CD4-positive, alpha-beta T cell (primary cell): ENCODE measurements around the gene CIRBP. TPM values are rescaled to one million over a fixed set of nuclear protein-coding genes. Genes with fewer than 3 reads are reported as not detected.

Experiments
- ATAC-seq: fragments of 200-7000 bp; cut with Tn5 transposase; one replicate; pipeline ENCODE4 v1.10.0; 2022; ENCODE audit warnings: mild to moderate bottlenecking; ENCODE audit not compliant: poor library complexity
- CTCF ChIA-PET: fragments of 350-600 bp; sonication (Branson Sonifier 250); formaldehyde crosslinking; loops from one replicate; lab custom pipeline; 2021; ENCODE audit warnings: antibody characterized with exemption, inconsistent platforms; lab: Charles Lee
- POLR2A ChIA-PET: fragments of 350-600 bp; sonication (Branson Sonifier 250); formaldehyde crosslinking; loops from one replicate; lab custom pipeline; 2021; ENCODE audit warnings: antibody characterized with exemption, inconsistent platforms; lab: Charles Lee
- DNase-seq, 14 experiments: peaks; one replicate each; pipeline ENCODE4 v3.0.0-alpha.2; 2013 to 2020; ENCODE audit warnings: mixed read lengths in 2 of 14
- H3K27ac ChIP-seq, 2 donors: one replicate each; pipeline versions ENCODE4 v1.5.1 to v1.7.0; 2013; ENCODE audit warnings: low read length in 2 of 2, low read depth in 1 of 2, mild to moderate bottlenecking in 1 of 2
- H3K27me3 ChIP-seq, 2 experiments: 1 replicate in 1 of 2; 2 replicates in 1 of 2; pipeline versions ENCODE4 v1.6.1 to v1.7.0; 2013; ENCODE audit warnings: low read length in 2 of 2, control low read depth in 1 of 2, mild to moderate bottlenecking in 1 of 2, moderate library complexity in 1 of 2; ENCODE audit not compliant: insufficient read depth in 2 of 2, control insufficient read depth in 1 of 2
- H3K36me3 ChIP-seq: one replicate; pipeline ENCODE4 v1.6.1; 2013; ENCODE audit warnings: low read length, control low read depth; ENCODE audit not compliant: insufficient read depth
- H3K4me1 ChIP-seq: one replicate; pipeline ENCODE4 v1.6.1; 2013; ENCODE audit warnings: low read length, control low read depth; ENCODE audit not compliant: insufficient read depth
- H3K4me3 ChIP-seq: one replicate; pipeline ENCODE4 v1.5.1; 2013; ENCODE audit warnings: mild to moderate bottlenecking, low read length, moderate library complexity
- H3K9me3 ChIP-seq, 2 experiments: 1 replicate in 1 of 2; 2 replicates in 1 of 2; pipeline versions ENCODE4 v1.6.1 to v1.7.0; 2013; ENCODE audit warnings: low read length in 2 of 2, mild to moderate bottlenecking in 2 of 2, control low read depth in 1 of 2, moderate library complexity in 1 of 2; ENCODE audit not compliant: control insufficient read depth in 1 of 2, insufficient read depth in 1 of 2
- H3K27ac Mint-ChIP-seq: one replicate; pipeline ENCODE4 v1.8.0; 2020; ENCODE audit warnings: mixed read lengths
- H3K27me3 Mint-ChIP-seq: one replicate; pipeline ENCODE4 v1.8.0; 2021; ENCODE audit warnings: mixed read lengths
- H3K36me3 Mint-ChIP-seq: one replicate; pipeline ENCODE4 v1.8.0; 2021; ENCODE audit warnings: low read depth, mixed read lengths
- H3K4me1 Mint-ChIP-seq: one replicate; pipeline ENCODE4 v1.8.0; 2021; ENCODE audit warnings: low read depth, mixed read lengths
- H3K4me3 Mint-ChIP-seq: one replicate; pipeline ENCODE4 v1.8.0; 2020; ENCODE audit warnings: mild to moderate bottlenecking, mixed read lengths
- H3K9me3 Mint-ChIP-seq: one replicate; pipeline ENCODE4 v1.8.0; 2020; ENCODE audit warnings: mixed read lengths
- intact Hi-C, 2 experiments: fragments of 100-400 bp; cut with DNase I in 1 of 2; cut with micrococcal nuclease in 1 of 2; formaldehyde crosslinking; loops; one replicate each; pipeline versions ENCODE4 v1.15.1 to v1.9.0; 2023 to 2025; cut with DNase I, micrococcal nuclease
- total RNA-seq, 174 experiments: library from RNA in 2 of 174; stranded (reverse) in 2 of 174; gene quantifications; one replicate each; pipeline ENCODE4 v1.2.3 and lab custom pipeline; 2021 to 2026
- TF ChIP-seq, protein P1 (sequence below): fragments of 200-600 bp; IDR thresholded peaks from one replicate; pipeline ENCODE4 v1.8.0; 2022; ENCODE audit warnings: antibody characterized with exemption, mild to moderate bottlenecking

The CIRBP gene
- total RNA-seq, 2 experiments from 2014 or later = 614 to 628 TPM

DNA sequence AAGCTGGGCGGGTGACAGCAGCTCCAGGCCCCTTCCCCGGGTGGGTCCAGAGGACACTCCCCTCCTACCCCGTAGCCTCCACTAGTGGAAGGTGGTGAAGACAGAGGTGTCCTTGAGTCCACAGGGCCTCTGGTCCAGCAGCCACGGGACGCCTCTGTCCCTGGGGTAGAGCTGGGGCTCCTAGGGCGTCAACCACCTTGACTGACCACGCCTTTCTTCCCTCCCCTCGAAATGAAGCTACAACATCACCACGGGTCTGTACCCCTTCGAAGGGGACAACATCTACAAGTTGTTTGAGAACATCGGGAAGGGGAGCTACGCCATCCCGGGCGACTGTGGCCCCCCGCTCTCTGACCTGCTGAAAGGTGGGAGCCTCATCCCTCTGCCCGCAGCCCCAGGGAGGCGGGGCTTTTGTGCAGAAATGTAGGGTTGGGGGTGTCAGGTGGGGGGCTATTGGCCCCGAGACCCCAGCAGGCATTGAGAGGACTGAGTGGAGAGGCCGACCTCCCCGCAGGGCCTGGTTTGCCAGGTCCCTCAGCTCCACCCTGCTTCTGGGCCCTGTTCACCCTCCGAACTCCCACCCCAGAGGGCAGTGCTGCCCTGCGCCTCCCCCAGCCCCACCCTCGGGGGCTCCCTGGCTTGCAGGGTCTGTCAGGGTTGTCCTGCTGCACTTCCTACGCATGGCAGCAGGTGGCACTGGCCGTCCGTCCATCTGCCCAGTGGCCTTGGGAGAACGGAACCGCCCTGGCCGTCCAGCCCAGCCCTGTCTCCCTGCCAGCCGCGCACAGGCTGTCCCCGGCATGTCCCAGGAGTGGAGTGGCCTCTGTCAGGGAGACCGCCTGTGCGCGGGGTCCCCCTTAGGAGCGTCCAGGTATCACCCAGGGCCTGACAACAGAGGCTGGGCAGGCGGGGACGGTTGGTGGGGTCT, 47.9 kb upstream of the CIRBP start:
- intact Hi-C loops = no loop called here
- TF ChIP-seq, protein P1, sequence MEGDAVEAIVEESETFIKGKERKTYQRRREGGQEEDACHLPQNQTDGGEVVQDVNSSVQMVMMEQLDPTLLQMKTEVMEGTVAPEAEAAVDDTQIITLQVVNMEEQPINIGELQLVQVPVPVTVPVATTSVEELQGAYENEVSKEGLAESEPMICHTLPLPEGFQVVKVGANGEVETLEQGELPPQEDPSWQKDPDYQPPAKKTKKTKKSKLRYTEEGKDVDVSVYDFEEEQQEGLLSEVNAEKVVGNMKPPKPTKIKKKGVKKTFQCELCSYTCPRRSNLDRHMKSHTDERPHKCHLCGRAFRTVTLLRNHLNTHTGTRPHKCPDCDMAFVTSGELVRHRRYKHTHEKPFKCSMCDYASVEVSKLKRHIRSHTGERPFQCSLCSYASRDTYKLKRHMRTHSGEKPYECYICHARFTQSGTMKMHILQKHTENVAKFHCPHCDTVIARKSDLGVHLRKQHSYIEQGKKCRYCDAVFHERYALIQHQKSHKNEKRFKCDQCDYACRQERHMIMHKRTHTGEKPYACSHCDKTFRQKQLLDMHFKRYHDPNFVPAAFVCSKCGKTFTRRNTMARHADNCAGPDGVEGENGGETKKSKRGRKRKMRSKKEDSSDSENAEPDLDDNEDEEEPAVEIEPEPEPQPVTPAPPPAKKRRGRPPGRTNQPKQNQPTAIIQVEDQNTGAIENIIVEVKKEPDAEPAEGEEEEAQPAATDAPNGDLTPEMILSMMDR = no peak
- no peak overlapping the region for H3K27ac Mint-ChIP-seq
- H3K27me3 Mint-ChIP-seq = no peaks in the 10 kb centered on the region
- ChIA-PET POLR2A (interaction anchor here (0.6 kb wide), 1 partner anchor 90 kb away, joined by 3 read pairs; no protein-coding TSS in a partner anchor), CTCF (interaction anchor here (0.6 kb wide), 1 partner anchor 1321 kb away, joined by 3 read pairs; no protein-coding TSS in a partner anchor)
- ATAC-seq = no peak
- Histone ChIP-seq H3K4me3 (no peak overlapping the region), H3K4me1 (no peaks in the 10 kb centered on the region), H3K9me3 (no peaks in the 10 kb centered on the region), H3K27ac (no peak overlapping the region), H3K27me3 (no peaks in the 10 kb centered on the region), H3K36me3 (peaks cover 50% of the 10 kb centered on the region)
- no peaks in the 10 kb centered on the region for H3K9me3 Mint-ChIP-seq
- no peaks in the 10 kb centered on the region for H3K4me1 Mint-ChIP-seq
- no peak overlapping the region for H3K4me3 Mint-ChIP-seq
- peaks cover 7% of the 10 kb centered on the region for H3K36me3 Mint-ChIP-seq
- no peak for DNase-seq

DNA sequence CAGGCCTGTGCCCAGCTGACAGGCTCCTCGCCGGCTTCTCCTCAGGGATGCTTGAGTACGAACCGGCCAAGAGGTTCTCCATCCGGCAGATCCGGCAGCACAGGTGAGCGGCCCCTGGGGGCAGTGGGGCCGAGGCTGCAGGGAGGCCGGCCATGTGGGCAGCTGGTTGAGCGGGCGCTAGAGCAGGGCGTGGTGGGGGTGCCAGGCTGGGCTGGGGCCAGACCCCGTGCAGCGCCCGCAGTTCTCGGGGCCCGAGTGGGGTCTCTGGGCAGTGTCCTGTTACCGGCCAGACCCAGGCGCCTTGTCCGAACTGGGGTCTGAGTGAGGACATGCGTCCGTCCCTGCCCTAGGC, 47.3 kb upstream of the CIRBP start:
- H3K4me1 ChIP-seq = no peaks in the 10 kb centered on the region
- CTCF ChIA-PET = no interaction called here
- TF ChIP-seq, protein P1 = no peak
- H3K9me3 Mint-ChIP-seq = no peaks in the 10 kb centered on the region
- intact Hi-C loops = no loop called here
- peaks cover 0 to 3% of the 10 kb centered on the region in 2 experiments for H3K9me3 ChIP-seq
- DNase-seq = no peak
- H3K27me3 ChIP-seq = no peaks in the 10 kb centered on the region
- POLR2A ChIA-PET = no interaction called here
- H3K27ac ChIP-seq = no peak overlapping the region
- ATAC-seq = no peak
- H3K4me3 Mint-ChIP-seq = no peak overlapping the region
- no peak overlapping the region for H3K4me3 ChIP-seq
- peaks cover 7% of the 10 kb centered on the region for H3K36me3 Mint-ChIP-seq
- no peaks in the 10 kb centered on the region for H3K27me3 Mint-ChIP-seq
- peaks cover 46% of the 10 kb centered on the region for H3K36me3 ChIP-seq
- no peaks in the 10 kb centered on the region for H3K4me1 Mint-ChIP-seq
- no peak overlapping the region for H3K27ac Mint-ChIP-seq

DNA sequence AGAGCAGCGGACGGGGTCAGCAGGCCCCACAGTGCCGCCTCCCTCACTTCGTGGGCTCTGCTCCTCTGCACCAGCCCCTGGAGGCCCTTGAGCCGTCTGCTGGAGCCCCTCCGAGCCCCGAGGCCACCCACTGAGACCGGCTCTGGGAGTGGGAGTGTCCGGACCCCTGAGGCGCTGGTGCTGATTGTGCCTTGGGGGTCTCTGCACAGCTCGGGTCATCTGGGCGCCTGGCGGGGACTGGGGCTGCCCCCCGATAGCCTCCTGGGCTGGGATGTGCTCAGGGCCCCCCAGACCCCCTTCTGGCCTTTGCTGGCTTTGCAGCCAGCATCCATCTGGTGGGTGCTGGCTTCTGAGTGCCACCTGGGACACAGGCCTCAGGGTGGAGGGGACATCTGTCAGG, 46.7 kb upstream of the CIRBP start:
- Mint-ChIP-seq H3K4me3 (no peak overlapping the region), H3K36me3 (peaks cover 10% of the 10 kb centered on the region), H3K27me3 (no peaks in the 10 kb centered on the region), H3K4me1 (no peaks in the 10 kb centered on the region), H3K9me3 (no peaks in the 10 kb centered on the region), H3K27ac (no peak overlapping the region)
- Histone ChIP-seq H3K4me3 (no peak overlapping the region), H3K36me3 (peaks cover 48% of the 10 kb centered on the region), H3K27ac (no peak overlapping the region), H3K27me3 (no peaks in the 10 kb centered on the region), H3K9me3 (peaks cover 0 to 5% of the 10 kb centered on the region in 2 experiments), H3K4me1 (no peaks in the 10 kb centered on the region)
- intact Hi-C loops = no loop called here
- ATAC-seq (no peak), DNase-seq (no peak)
- ChIA-PET CTCF (no interaction called here), POLR2A (no interaction called here)
- TF ChIP-seq, protein P1 = no peak
